SK-N-SH (cell line): ENCODE data around the gene DPEP1. TPM values are rescaled to one million over a fixed set of nuclear protein-coding genes. Genes with fewer than 3 reads are reported as not detected.

Experiments
- CTCF ChIA-PET: fragments of 300-600, 350-600 bp; formaldehyde crosslinking; extraction: SDS; loops from one replicate; lab custom pipeline; 2021; lab: Yijun Ruan, JAX
- POLR2A ChIA-PET: fragments of 350-600 bp; sonication (Branson Sonifier 250); formaldehyde crosslinking; extraction: SDS; loops from one replicate; lab custom pipeline; 2020; ENCODE audit warnings: antibody characterized with exemption, inconsistent platforms; lab: Yijun Ruan, JAX
- DNase-seq: peaks from one replicate; pipeline ENCODE4 v3.0.0; 2012
- H2AFZ ChIP-seq: fragments of 200-600 bp; sonication (generic); 2 replicates; pipeline ENCODE4 v1.8.1; 2016; ENCODE audit warnings: antibody characterized with exemption, mild to moderate bottlenecking, low read depth
- H3F3A ChIP-seq: fragments of 200-600 bp; sonication (generic); replicated peaks from 2 replicates; pipeline ENCODE3; 2016; ENCODE audit warnings: antibody characterized with exemption, mild to moderate bottlenecking; ENCODE audit not compliant: insufficient read depth
- H3K27ac ChIP-seq, 2 experiments: fragments of 200-500 bp in 1 of 2; fragments of 200-600 bp in 1 of 2; sonication (Bioruptor generic) in 1 of 2; sonication (generic), shearing (Covaris generic) in 1 of 2; 2 replicates each; pipeline versions ENCODE4 v1.5.1 to v1.6.1; 2014 to 2016; ENCODE audit warnings: low read depth in 2 of 2, inconsistent platforms in 1 of 2, low read length in 1 of 2, mild to moderate bottlenecking in 1 of 2, mixed read lengths in 1 of 2
- H3K27me3 ChIP-seq: fragments of 200-600 bp; sonication (generic), shearing (Covaris generic); 2 replicates; pipeline ENCODE4 v1.6.1; 2016; ENCODE audit warnings: mixed run types; ENCODE audit not compliant: insufficient read depth
- H3K36me3 ChIP-seq, 2 experiments: fragments of 200-500 bp in 1 of 2; fragments of 200-600 bp in 1 of 2; sonication (Bioruptor generic) in 1 of 2; sonication (generic) in 1 of 2; replicated peaks in 1 of 2; 2 replicates each; pipeline versions ENCODE3 to v1.5.1; 2014 to 2016; ENCODE audit warnings: low read length in 1 of 2, mild to moderate bottlenecking in 1 of 2; ENCODE audit not compliant: insufficient read depth in 2 of 2, control insufficient read depth in 1 of 2
- H3K4me1 ChIP-seq, 2 experiments: fragments of 200-500 bp in 1 of 2; fragments of 200-600 bp in 1 of 2; sonication (Bioruptor generic) in 1 of 2; sonication (generic), shearing (Covaris generic) in 1 of 2; 2 replicates each; pipeline versions ENCODE4 v1.5.1 to v1.6.1; 2014 to 2016; ENCODE audit warnings: low read depth in 1 of 2, low read length in 1 of 2, mixed run types in 1 of 2; ENCODE audit not compliant: insufficient read depth in 2 of 2, control insufficient read depth in 1 of 2
- H3K4me2 ChIP-seq: fragments of 200-600 bp; sonication (generic), shearing (Covaris generic); 2 replicates; pipeline ENCODE4 v1.6.1; 2017; ENCODE audit warnings: mixed run types
- H3K4me3 ChIP-seq, 2 experiments: fragments of 200-500 bp in 1 of 2; fragments of 200-600 bp in 1 of 2; sonication (Bioruptor generic) in 1 of 2; sonication (generic), shearing (Covaris generic) in 1 of 2; 2 replicates each; pipeline versions ENCODE4 v1.5.1 to v1.8.1; 2014 to 2016; ENCODE audit warnings: low read depth in 2 of 2, inconsistent platforms in 1 of 2, low read length in 1 of 2, mild to moderate bottlenecking in 1 of 2, mixed read lengths in 1 of 2, moderate library complexity in 1 of 2
- H3K79me2 ChIP-seq: fragments of 200-600 bp; sonication (generic); 2 replicates; pipeline ENCODE4 v1.8.1; 2017; ENCODE audit warnings: mild to moderate bottlenecking; ENCODE audit not compliant: insufficient read depth
- H3K9ac ChIP-seq: fragments of 200-600 bp; sonication (generic); 2 replicates; pipeline ENCODE4 v1.6.1; 2017; ENCODE audit warnings: mixed run types
- H3K9me2 ChIP-seq: fragments of 200-600 bp; sonication (generic); 2 replicates; pipeline ENCODE4 v1.6.1; 2017; ENCODE audit warnings: mixed run types
- H3K9me3 ChIP-seq: fragments of 200-600 bp; sonication (generic); 2 replicates; pipeline ENCODE4 v1.6.1; 2017; ENCODE audit warnings: mixed run types, mild to moderate bottlenecking, moderate library complexity
- H4K20me1 ChIP-seq: fragments of 200-600 bp; sonication (generic); 2 replicates; pipeline ENCODE4 v1.6.1; 2017; ENCODE audit warnings: mild to moderate bottlenecking, mixed run types; ENCODE audit not compliant: insufficient read depth
- EP300 ChIP-seq, 2 experiments: IDR thresholded peaks; 2 replicates each; pipeline versions ENCODE4 v1.4.0 to v1.6.1; 2012; ENCODE audit warnings: borderline replicate concordance in 1 of 2, low read depth in 1 of 2, low read length in 1 of 2
- EZH2phosphoT487 ChIP-seq: fragments of 200-600 bp; sonication (generic); IDR thresholded peaks from 2 replicates; pipeline ENCODE4 v1.6.1; 2017; ENCODE audit warnings: low read depth, mixed run types, mild to moderate bottlenecking, antibody characterized with exemption, moderate library complexity, borderline replicate concordance
- FOXJ3 ChIP-seq: sonication (generic); formaldehyde crosslinking; IDR thresholded peaks from 2 replicates; pipeline ENCODE4 v1.5.1; 2020; ENCODE audit warnings: mild to moderate bottlenecking, missing genetic modification reagents
- GATA2 ChIP-seq: sonication (generic); formaldehyde crosslinking; IDR thresholded peaks from 2 replicates; pipeline ENCODE4 v1.5.0; 2020; ENCODE audit warnings: mild to moderate bottlenecking, missing genetic modification reagents
- MEF2A ChIP-seq: IDR thresholded peaks from 2 replicates; pipeline ENCODE4 v1.4.0; 2012; ENCODE audit warnings: low read depth, borderline replicate concordance
- MXI1 ChIP-seq: IDR thresholded peaks from 2 replicates; pipeline ENCODE4 v1.6.1; 2012; ENCODE audit warnings: mild to moderate bottlenecking, low read depth, low read length, improper control_type of control experiment
- RAD21 ChIP-seq: IDR thresholded peaks from 2 replicates; pipeline ENCODE4 v1.6.1; 2012; ENCODE audit warnings: mild to moderate bottlenecking, low read length
- RCOR1 ChIP-seq: fragments of 150-350 bp; IDR thresholded peaks from 2 replicates; pipeline ENCODE4 v1.6.1; 2017; ENCODE audit warnings: antibody characterized with exemption, low read length
- RFX5 ChIP-seq: IDR thresholded peaks from 2 replicates; pipeline ENCODE4 v1.6.1; 2012; ENCODE audit warnings: mild to moderate bottlenecking, improper control_type of control experiment, low read length
- SIN3A ChIP-seq: IDR thresholded peaks from 2 replicates; pipeline ENCODE4 v1.6.1; 2012; ENCODE audit warnings: low read depth, mild to moderate bottlenecking, low read length, moderate library complexity, borderline replicate concordance
- TCF12 ChIP-seq: IDR thresholded peaks from 2 replicates; pipeline ENCODE4 v1.4.0; 2012
- TEAD4 ChIP-seq: IDR thresholded peaks from 2 replicates; pipeline ENCODE4 v1.4.0; 2012; ENCODE audit warnings: mild to moderate bottlenecking, borderline replicate concordance; ENCODE audit not compliant: insufficient read depth
- WGBS: methylation state at CpG from one replicate; pipeline ENCODE4 v1.1.6; 2017; ENCODE audit warnings: low lambda C conversion rate; 5-methylcytosine and 5-hydroxymethylcytosine counted together
- polyA plus RNA-seq, 3 experiments: library from polyadenylated mRNA; depleted of rRNA; stranded (reverse); fragments of >200 nt; gene quantifications; 2 replicates each; pipeline ENCODE4 v1.2.3, GENCODE V29; 2012
- TF ChIP-seq, protein P1 (sequence below): IDR thresholded peaks from 2 replicates; pipeline ENCODE4 v1.4.0; 2012; ENCODE audit warnings: low read depth
- TF ChIP-seq, protein P2 (sequence below): fragments of 150-350 bp; IDR thresholded peaks from 2 replicates; pipeline ENCODE4 v1.6.1; 2017; ENCODE audit warnings: antibody characterized with exemption, low read length, low read depth, borderline replicate concordance
- TF ChIP-seq, protein P3 (sequence below): IDR thresholded peaks from 2 replicates; pipeline ENCODE4 v1.6.1; 2012; ENCODE audit warnings: mild to moderate bottlenecking, low read depth, low read length, moderate library complexity
- TF ChIP-seq, protein P4 (sequence below): IDR thresholded peaks from 2 replicates; pipeline ENCODE4 v1.4.0; 2012; ENCODE audit warnings: low read depth, borderline replicate concordance

DPEP1 gene
- polyA plus RNA-seq, 1 of the 3 experiments (the other 2 are of a cell fraction): 0.05 TPM

DNA sequence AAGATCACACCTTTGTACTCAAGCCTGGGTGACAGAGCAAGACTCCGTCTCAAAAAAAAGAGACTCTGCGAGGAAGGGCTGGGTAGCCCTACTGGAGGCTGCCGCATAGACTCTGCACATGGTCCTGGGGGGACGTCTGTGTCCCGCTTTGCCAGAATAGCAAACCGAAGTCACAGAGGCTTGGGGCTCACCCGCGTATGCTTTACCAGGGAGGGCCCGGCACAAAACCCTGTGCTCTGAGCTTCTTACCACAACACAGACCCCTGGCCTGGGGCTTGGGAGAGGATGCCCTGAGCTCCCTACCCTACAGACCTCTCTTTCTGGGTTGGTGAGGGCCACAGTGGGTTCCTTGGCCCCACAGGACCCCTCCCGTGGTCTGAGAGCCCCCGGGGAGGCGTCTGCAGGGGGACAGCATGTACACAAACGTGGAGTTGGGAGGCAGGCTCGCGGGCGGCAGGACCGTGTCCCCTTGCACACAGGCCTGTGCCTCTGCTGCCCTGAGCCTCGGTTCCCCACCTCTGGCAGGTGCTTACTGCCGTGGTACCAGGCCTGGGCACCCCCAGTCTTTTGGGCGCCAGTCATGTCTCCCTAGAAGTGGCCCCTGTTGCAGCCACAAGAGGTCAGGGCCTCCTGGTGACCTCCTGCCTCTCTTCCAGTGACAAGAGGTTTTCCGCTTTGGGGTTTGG lies 24.1 kb upstream of the DPEP1 start:
- H3K9ac ChIP-seq: no peak overlapping the region
- H3K36me3 ChIP-seq: no peaks in the 10 kb centered on the region
- 89% methylated on average over 12 of the region's 21 CpGs for WGBS
- H3K9me2 ChIP-seq: no peaks in the 10 kb centered on the region
- H3K79me2 ChIP-seq: no peaks in the 10 kb centered on the region
- H2AFZ ChIP-seq: no peak overlapping the region
- no peaks in the 10 kb centered on the region for H3K27me3 ChIP-seq
- H3K4me2 ChIP-seq: no peak overlapping the region
- CTCF ChIA-PET: interaction anchor here (1.0 to 1.3 kb wide), 2 partner anchors 25 to 26 kb away, joined by 3 to 6 read pairs; no protein-coding TSS in a partner anchor
- H3K27ac ChIP-seq: no peak overlapping the region
- no peaks in the 10 kb centered on the region for H4K20me1 ChIP-seq
- H3K4me1 ChIP-seq: no peaks in the 10 kb centered on the region; a peak in 1 of 4 replicates
- no peaks in the 10 kb centered on the region for H3K9me3 ChIP-seq
- DNase-seq: no peak
- H3K4me3 ChIP-seq: no peak overlapping the region
- peaks cover 4% of the 10 kb centered on the region for H3F3A ChIP-seq
- TF ChIP-seq FOXJ3 (CRISPR knock-in tag) (no peak), GATA2 (CRISPR knock-in tag) (no peak), RCOR1 (no peak), MEF2A (no peak), RAD21 (no peak), MXI1 (no peak), TEAD4 (no peak), RFX5 (no peak), EZH2phosphoT487 (no peak), SIN3A (no peak), EP300 (IDR thresholded peaks at IDR 0.05; ENCODE audit: borderline replicate concordance in 1 of 2, low read depth in 1 of 2, low read length in 1 of 2) (no peak), TCF12 (no peak)
- TF ChIP-seq, protein P1, sequence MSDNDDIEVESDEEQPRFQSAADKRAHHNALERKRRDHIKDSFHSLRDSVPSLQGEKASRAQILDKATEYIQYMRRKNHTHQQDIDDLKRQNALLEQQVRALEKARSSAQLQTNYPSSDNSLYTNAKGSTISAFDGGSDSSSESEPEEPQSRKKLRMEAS: no peak
- TF ChIP-seq, protein P2, sequence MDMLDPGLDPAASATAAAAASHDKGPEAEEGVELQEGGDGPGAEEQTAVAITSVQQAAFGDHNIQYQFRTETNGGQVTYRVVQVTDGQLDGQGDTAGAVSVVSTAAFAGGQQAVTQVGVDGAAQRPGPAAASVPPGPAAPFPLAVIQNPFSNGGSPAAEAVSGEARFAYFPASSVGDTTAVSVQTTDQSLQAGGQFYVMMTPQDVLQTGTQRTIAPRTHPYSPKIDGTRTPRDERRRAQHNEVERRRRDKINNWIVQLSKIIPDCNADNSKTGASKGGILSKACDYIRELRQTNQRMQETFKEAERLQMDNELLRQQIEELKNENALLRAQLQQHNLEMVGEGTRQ: no peak
- TF ChIP-seq, protein P3, sequence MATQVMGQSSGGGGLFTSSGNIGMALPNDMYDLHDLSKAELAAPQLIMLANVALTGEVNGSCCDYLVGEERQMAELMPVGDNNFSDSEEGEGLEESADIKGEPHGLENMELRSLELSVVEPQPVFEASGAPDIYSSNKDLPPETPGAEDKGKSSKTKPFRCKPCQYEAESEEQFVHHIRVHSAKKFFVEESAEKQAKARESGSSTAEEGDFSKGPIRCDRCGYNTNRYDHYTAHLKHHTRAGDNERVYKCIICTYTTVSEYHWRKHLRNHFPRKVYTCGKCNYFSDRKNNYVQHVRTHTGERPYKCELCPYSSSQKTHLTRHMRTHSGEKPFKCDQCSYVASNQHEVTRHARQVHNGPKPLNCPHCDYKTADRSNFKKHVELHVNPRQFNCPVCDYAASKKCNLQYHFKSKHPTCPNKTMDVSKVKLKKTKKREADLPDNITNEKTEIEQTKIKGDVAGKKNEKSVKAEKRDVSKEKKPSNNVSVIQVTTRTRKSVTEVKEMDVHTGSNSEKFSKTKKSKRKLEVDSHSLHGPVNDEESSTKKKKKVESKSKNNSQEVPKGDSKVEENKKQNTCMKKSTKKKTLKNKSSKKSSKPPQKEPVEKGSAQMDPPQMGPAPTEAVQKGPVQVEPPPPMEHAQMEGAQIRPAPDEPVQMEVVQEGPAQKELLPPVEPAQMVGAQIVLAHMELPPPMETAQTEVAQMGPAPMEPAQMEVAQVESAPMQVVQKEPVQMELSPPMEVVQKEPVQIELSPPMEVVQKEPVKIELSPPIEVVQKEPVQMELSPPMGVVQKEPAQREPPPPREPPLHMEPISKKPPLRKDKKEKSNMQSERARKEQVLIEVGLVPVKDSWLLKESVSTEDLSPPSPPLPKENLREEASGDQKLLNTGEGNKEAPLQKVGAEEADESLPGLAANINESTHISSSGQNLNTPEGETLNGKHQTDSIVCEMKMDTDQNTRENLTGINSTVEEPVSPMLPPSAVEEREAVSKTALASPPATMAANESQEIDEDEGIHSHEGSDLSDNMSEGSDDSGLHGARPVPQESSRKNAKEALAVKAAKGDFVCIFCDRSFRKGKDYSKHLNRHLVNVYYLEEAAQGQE: no peak
- TF ChIP-seq, protein P4, sequence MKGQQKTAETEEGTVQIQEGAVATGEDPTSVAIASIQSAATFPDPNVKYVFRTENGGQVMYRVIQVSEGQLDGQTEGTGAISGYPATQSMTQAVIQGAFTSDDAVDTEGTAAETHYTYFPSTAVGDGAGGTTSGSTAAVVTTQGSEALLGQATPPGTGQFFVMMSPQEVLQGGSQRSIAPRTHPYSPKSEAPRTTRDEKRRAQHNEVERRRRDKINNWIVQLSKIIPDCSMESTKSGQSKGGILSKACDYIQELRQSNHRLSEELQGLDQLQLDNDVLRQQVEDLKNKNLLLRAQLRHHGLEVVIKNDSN: no peak
- POLR2A ChIA-PET: no interaction called here
